Caki2 (cell line): ENCODE results near the gene ANKRD12. TPM values are rescaled to one million over a fixed set of nuclear protein-coding genes. Genes with fewer than 3 reads are reported as not detected.

Experiments used
- total RNA-seq: library from RNA; depleted of rRNA; stranded (reverse); fragments of >200 nt; shearing (Covaris generic); gene quantifications from 2 replicates; pipeline ENCODE4 v1.2.3, GENCODE V29; 2014; ENCODE audit warnings: low replicate concordance; rRNA removed

Gene ANKRD12
- total RNA-seq, 1 experiment from 2014 or later = 9.1 TPM

Other genes starting within 250 kb of the ANKRD12 start
- 232 and 239 TPM in 2 replicates for gene NDUFV2, start 34.1 kb upstream of the ANKRD12 start, total RNA-seq
- 39.0 and 60.3 TPM in 2 replicates for gene TWSG1, start 198.0 kb downstream of the ANKRD12 start, total RNA-seq